ENCODE data around the gene CIC. TPM values are rescaled to one million over a fixed set of nuclear protein-coding genes. Genes with fewer than 3 reads are reported as not detected.

The CIC gene
- total RNA-seq, 1 experiment from 2014 or later: 75.5 TPM

GRCh38 chr19:42276284-42276683, 7.2 kb downstream of the CIC start:
- Mint-ChIP-seq H3K4me1 (ENCODE audit: low read depth, unreplicated experiment) (peaks cover 29% of the 10 kb centered on the region), H3K27me3 (ENCODE audit: unreplicated experiment) (no peaks in the 10 kb centered on the region), H3K27ac (ENCODE audit: unreplicated experiment) (no peak overlapping the region), H3K9me3 (ENCODE audit: low read depth, unreplicated experiment) (no peaks in the 10 kb centered on the region), H3K4me3 (ENCODE audit: low read depth, unreplicated experiment) (no peak overlapping the region), H3K36me3 (ENCODE audit: insufficient read depth, unreplicated experiment) (peaks cover 37% of the 10 kb centered on the region)
- TF ChIP-seq CTCF (IDR thresholded peaks at IDR 0.05; ENCODE audit: unreplicated experiment): no peak
- no peak for DNase-seq
- CTCF ChIA-PET: no interaction called here
- intact Hi-C loops (cut with micrococcal nuclease; ENCODE audit: unreplicated experiment): no loop called here
- BruUV-seq (replicated peaks): no TSS peak

GRCh38 chr19:42276821-42277220, 7.8 kb downstream of the CIC start:
- CTCF ChIA-PET: interaction anchor here (0.6 to 1.0 kb wide), 2 partner anchors 13 to 32 kb away, joined by 3 read pairs; no protein-coding TSS in a partner anchor

GRCh38 chr19:42277821-42278451, 8.9 kb downstream of the CIC start:
- Mint-ChIP-seq H3K4me1 (ENCODE audit: low read depth, unreplicated experiment) (peaks cover 29% of the 10 kb centered on the region), H3K27ac (ENCODE audit: unreplicated experiment) (no peak overlapping the region), H3K36me3 (ENCODE audit: insufficient read depth, unreplicated experiment) (peaks cover 36% of the 10 kb centered on the region), H3K27me3 (ENCODE audit: unreplicated experiment) (no peaks in the 10 kb centered on the region), H3K9me3 (ENCODE audit: low read depth, unreplicated experiment) (no peaks in the 10 kb centered on the region), H3K4me3 (ENCODE audit: low read depth, unreplicated experiment) (no peak overlapping the region)
- intact Hi-C loops (cut with micrococcal nuclease; ENCODE audit: unreplicated experiment): no loop called here
- CTCF ChIA-PET: interaction anchor here (0.6 to 1.0 kb wide), 2 partner anchors 34 to 88 kb away, joined by 3 read pairs; no protein-coding TSS in a partner anchor
- DNase-seq: no peak
- no peak for TF ChIP-seq CTCF (IDR thresholded peaks at IDR 0.05; ENCODE audit: unreplicated experiment)
- no TSS peak for BruUV-seq (replicated peaks)

More at GRCh38 chr19:42276821-42277220, 7.8 kb downstream of the CIC start:
- Mint-ChIP-seq H3K4me1 (ENCODE audit: low read depth, unreplicated experiment) (peaks cover 29% of the 10 kb centered on the region), H3K9me3 (ENCODE audit: low read depth, unreplicated experiment) (no peaks in the 10 kb centered on the region), H3K27me3 (ENCODE audit: unreplicated experiment) (no peaks in the 10 kb centered on the region), H3K36me3 (ENCODE audit: insufficient read depth, unreplicated experiment) (peaks cover 37% of the 10 kb centered on the region), H3K4me3 (ENCODE audit: low read depth, unreplicated experiment) (no peak overlapping the region), H3K27ac (ENCODE audit: unreplicated experiment) (no peak overlapping the region)
- no TSS peak for BruUV-seq (replicated peaks)
- intact Hi-C loops (cut with micrococcal nuclease; ENCODE audit: unreplicated experiment): no loop called here
- DNase-seq: no peak
- TF ChIP-seq CTCF (IDR thresholded peaks at IDR 0.05; ENCODE audit: unreplicated experiment): no peak

- Mint-ChIP-seq H3K9me3 (ENCODE audit: low read depth, unreplicated experiment) (no peaks in the 10 kb centered on the region), H3K27ac (ENCODE audit: unreplicated experiment) (no peak overlapping the region), H3K4me1 (ENCODE audit: low read depth, unreplicated experiment) (peaks cover 29% of the 10 kb centered on the region), H3K4me3 (ENCODE audit: low read depth, unreplicated experiment) (no peak overlapping the region), H3K27me3 (ENCODE audit: unreplicated experiment) (no peaks in the 10 kb centered on the region), H3K36me3 (ENCODE audit: insufficient read depth, unreplicated experiment) (peaks cover 32% of the 10 kb centered on the region)
- BruUV-seq (replicated peaks): no TSS peak
- no peak for DNase-seq
- no peak for TF ChIP-seq CTCF (IDR thresholded peaks at IDR 0.05; ENCODE audit: unreplicated experiment)
- CTCF ChIA-PET: interaction anchor here (2.0 to 3.0 kb wide), 2 partner anchors 32 to 35 kb away, joined by 22 to 25 read pairs; no protein-coding TSS in a partner anchor
- intact Hi-C loops (cut with micrococcal nuclease; ENCODE audit: unreplicated experiment): no loop called here
Measured at GRCh38 chr19:42278452-42279154, 9.6 kb downstream of the CIC start.

All from Calu3 (cell line).